Measurements from ENCODE around the gene PARPBP. TPM values are rescaled to one million over a fixed set of nuclear protein-coding genes. Genes with fewer than 3 reads are reported as not detected.

PARPBP gene
- total and polyA plus RNA-seq, 8 donors: 4.4 to 20.6 (median 13.4) TPM

- DNase-seq (no peak), ATAC-seq (no peak)
- no peak overlapping the region for H3K27ac ChIP-seq
- intact Hi-C loops (cut with DNase I): no loop called here
- no peaks in the 10 kb centered on the region for H3K27me3 ChIP-seq
- H3K4me1 ChIP-seq: no peaks in the 10 kb centered on the region
- H3K4me3 ChIP-seq: no peak overlapping the region
- TF ChIP-seq CTCF (IDR thresholded peaks at IDR 0.05): no peak
- H3K9me3 ChIP-seq: peaks cover 0 to 9% of the 10 kb centered on the region in 2 donors
- no peaks in the 10 kb centered on the region for H3K36me3 ChIP-seq
Measured at GRCh38 chr12:102204025-102204424, 84.0 kb downstream of the PARPBP start.

GRCh38 chr12:102215992-102216691 is 96.2 kb downstream of the PARPBP start:
- Histone ChIP-seq H3K4me1 (no peaks in the 10 kb centered on the region), H3K4me3 (no peak overlapping the region), H3K36me3 (no peaks in the 10 kb centered on the region), H3K27ac (no peak overlapping the region), H3K27me3 (no peaks in the 10 kb centered on the region), H3K9me3 (no peaks in the 10 kb centered on the region)
- ATAC-seq (no peak), DNase-seq (no peak)
- TF ChIP-seq CTCF (IDR thresholded peaks at IDR 0.05): no peak
- intact Hi-C loops (cut with DNase I): no loop called here

GRCh38 chr12:102220736-102221135 is 100.8 kb downstream of the PARPBP start:
- Histone ChIP-seq H3K9me3 (no peaks in the 10 kb centered on the region), H3K27ac (no peak overlapping the region), H3K27me3 (no peaks in the 10 kb centered on the region), H3K4me1 (no peaks in the 10 kb centered on the region), H3K4me3 (no peak overlapping the region), H3K36me3 (no peaks in the 10 kb centered on the region)
- intact Hi-C loops (cut with DNase I): no loop called here
- no peak for TF ChIP-seq CTCF (IDR thresholded peaks at IDR 0.05)
- ATAC-seq (no peak), DNase-seq (no peak)

- intact Hi-C loops (cut with DNase I): no loop called here
- Histone ChIP-seq H3K27me3 (no peaks in the 10 kb centered on the region), H3K27ac (no peak overlapping the region), H3K9me3 (no peaks in the 10 kb centered on the region), H3K36me3 (no peaks in the 10 kb centered on the region), H3K4me3 (no peak overlapping the region), H3K4me1 (no peaks in the 10 kb centered on the region)
- DNase-seq (no peak), ATAC-seq (no peak)
- no peak for TF ChIP-seq CTCF (IDR thresholded peaks at IDR 0.05)
Measured at GRCh38 chr12:102227954-102228353, 108.0 kb downstream of the PARPBP start.

GRCh38 chr12:102232036-102232435 is 112.1 kb downstream of the PARPBP start:
- intact Hi-C loops (cut with DNase I): no loop called here
- Histone ChIP-seq H3K4me1 (no peaks in the 10 kb centered on the region), H3K27me3 (no peaks in the 10 kb centered on the region), H3K9me3 (no peaks in the 10 kb centered on the region), H3K36me3 (no peaks in the 10 kb centered on the region), H3K4me3 (no peak overlapping the region), H3K27ac (no peak overlapping the region)
- ATAC-seq (no peak), DNase-seq (no peak)
- no peak for TF ChIP-seq CTCF (IDR thresholded peaks at IDR 0.05)
